WTC11 (cell line): Measurements from ENCODE around the gene MSI2.

Experiments
- FOXP4 ChIP-seq: sonication (generic); formaldehyde crosslinking; IDR thresholded peaks from 2 replicates; pipeline ENCODE4 v1.8.0; 2022; ENCODE audit warnings: mild to moderate bottlenecking, missing genetic modification reagents
- IRF2 ChIP-seq: sonication (generic); formaldehyde crosslinking; IDR thresholded peaks from 2 replicates; pipeline ENCODE4 v1.8.0; 2022; ENCODE audit warnings: low read depth, missing genetic modification reagents, borderline replicate concordance
- MXD4 ChIP-seq: fragments of 250-450 bp; sonication (Bioruptor Pico); IDR thresholded peaks from 2 replicates; pipeline ENCODE4 v1.8.0; 2021; ENCODE audit warnings: mild to moderate bottlenecking, moderate library complexity, borderline replicate concordance
- PREB ChIP-seq: sonication (generic); formaldehyde crosslinking; IDR thresholded peaks from 2 replicates; pipeline ENCODE4 v1.8.1; 2022; ENCODE audit warnings: mild to moderate bottlenecking, missing genetic modification reagents, moderate library complexity, borderline replicate concordance
- STAT6 ChIP-seq: sonication (generic); formaldehyde crosslinking; conservative IDR thresholded peaks from 2 replicates; pipeline ENCODE4 v1.8.1; 2023; ENCODE audit warnings: mild to moderate bottlenecking, low read depth, missing genetic modification reagents, moderate library complexity
- ZNF121 ChIP-seq: sonication (generic); formaldehyde crosslinking; IDR thresholded peaks from 2 replicates; pipeline ENCODE4 v1.8.0; 2023; ENCODE audit warnings: missing genetic modification reagents
- TF ChIP-seq, protein P1 (sequence below): sonication (generic); formaldehyde crosslinking; IDR thresholded peaks from 2 replicates; pipeline ENCODE4 v1.8.1; 2023; ENCODE audit warnings: mild to moderate bottlenecking, missing genetic modification reagents
- TF ChIP-seq, protein P2 (sequence below): sonication (generic); formaldehyde crosslinking; IDR thresholded peaks from 2 replicates; pipeline ENCODE4 v1.8.1; 2023; ENCODE audit warnings: mild to moderate bottlenecking, moderate library complexity, missing genetic modification reagents
- TF ChIP-seq, protein P3 (sequence below): fragments of 200-600 bp; IDR thresholded peaks from 2 replicates; pipeline ENCODE4 v1.8.0; 2022; ENCODE audit warnings: antibody characterized with exemption
- TF ChIP-seq, protein P4 (sequence below): sonication (generic); formaldehyde crosslinking; IDR thresholded peaks from 2 replicates; pipeline ENCODE4 v1.8.0; 2022; ENCODE audit warnings: mild to moderate bottlenecking, missing genetic modification reagents

- TF ChIP-seq PREB (CRISPR knock-in tag) (no peak), ZNF121 (CRISPR knock-in tag) (no peak), MXD4 (no peak), STAT6 (CRISPR knock-in tag) (no peak), FOXP4 (CRISPR knock-in tag) (no peak), IRF2 (no peak)
- TF ChIP-seq, protein P1, sequence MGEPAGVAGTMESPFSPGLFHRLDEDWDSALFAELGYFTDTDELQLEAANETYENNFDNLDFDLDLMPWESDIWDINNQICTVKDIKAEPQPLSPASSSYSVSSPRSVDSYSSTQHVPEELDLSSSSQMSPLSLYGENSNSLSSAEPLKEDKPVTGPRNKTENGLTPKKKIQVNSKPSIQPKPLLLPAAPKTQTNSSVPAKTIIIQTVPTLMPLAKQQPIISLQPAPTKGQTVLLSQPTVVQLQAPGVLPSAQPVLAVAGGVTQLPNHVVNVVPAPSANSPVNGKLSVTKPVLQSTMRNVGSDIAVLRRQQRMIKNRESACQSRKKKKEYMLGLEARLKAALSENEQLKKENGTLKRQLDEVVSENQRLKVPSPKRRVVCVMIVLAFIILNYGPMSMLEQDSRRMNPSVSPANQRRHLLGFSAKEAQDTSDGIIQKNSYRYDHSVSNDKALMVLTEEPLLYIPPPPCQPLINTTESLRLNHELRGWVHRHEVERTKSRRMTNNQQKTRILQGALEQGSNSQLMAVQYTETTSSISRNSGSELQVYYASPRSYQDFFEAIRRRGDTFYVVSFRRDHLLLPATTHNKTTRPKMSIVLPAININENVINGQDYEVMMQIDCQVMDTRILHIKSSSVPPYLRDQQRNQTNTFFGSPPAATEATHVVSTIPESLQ (CRISPR knock-in tag): no peak
- TF ChIP-seq, protein P2, sequence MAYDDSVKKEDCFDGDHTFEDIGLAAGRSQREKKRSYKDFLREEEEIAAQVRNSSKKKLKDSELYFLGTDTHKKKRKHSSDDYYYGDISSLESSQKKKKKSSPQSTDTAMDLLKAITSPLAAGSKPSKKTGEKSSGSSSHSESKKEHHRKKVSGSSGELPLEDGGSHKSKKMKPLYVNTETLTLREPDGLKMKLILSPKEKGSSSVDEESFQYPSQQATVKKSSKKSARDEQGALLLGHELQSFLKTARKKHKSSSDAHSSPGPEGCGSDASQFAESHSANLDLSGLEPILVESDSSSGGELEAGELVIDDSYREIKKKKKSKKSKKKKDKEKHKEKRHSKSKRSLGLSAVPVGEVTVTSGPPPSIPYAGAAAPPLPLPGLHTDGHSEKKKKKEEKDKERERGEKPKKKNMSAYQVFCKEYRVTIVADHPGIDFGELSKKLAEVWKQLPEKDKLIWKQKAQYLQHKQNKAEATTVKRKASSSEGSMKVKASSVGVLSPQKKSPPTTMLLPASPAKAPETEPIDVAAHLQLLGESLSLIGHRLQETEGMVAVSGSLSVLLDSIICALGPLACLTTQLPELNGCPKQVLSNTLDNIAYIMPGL (CRISPR knock-in tag): no peak
- TF ChIP-seq, protein P3, sequence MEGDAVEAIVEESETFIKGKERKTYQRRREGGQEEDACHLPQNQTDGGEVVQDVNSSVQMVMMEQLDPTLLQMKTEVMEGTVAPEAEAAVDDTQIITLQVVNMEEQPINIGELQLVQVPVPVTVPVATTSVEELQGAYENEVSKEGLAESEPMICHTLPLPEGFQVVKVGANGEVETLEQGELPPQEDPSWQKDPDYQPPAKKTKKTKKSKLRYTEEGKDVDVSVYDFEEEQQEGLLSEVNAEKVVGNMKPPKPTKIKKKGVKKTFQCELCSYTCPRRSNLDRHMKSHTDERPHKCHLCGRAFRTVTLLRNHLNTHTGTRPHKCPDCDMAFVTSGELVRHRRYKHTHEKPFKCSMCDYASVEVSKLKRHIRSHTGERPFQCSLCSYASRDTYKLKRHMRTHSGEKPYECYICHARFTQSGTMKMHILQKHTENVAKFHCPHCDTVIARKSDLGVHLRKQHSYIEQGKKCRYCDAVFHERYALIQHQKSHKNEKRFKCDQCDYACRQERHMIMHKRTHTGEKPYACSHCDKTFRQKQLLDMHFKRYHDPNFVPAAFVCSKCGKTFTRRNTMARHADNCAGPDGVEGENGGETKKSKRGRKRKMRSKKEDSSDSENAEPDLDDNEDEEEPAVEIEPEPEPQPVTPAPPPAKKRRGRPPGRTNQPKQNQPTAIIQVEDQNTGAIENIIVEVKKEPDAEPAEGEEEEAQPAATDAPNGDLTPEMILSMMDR: no peak
- TF ChIP-seq, protein P4, sequence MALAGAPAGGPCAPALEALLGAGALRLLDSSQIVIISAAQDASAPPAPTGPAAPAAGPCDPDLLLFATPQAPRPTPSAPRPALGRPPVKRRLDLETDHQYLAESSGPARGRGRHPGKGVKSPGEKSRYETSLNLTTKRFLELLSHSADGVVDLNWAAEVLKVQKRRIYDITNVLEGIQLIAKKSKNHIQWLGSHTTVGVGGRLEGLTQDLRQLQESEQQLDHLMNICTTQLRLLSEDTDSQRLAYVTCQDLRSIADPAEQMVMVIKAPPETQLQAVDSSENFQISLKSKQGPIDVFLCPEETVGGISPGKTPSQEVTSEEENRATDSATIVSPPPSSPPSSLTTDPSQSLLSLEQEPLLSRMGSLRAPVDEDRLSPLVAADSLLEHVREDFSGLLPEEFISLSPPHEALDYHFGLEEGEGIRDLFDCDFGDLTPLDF (CRISPR knock-in tag): no peak
Observed at GRCh38 chr17:57498443-57498842, 242.1 kb downstream of the MSI2 start.
